Duodenal mucosa (tissue), 2 donors: Measurements from ENCODE around the gene FAM151B.
A peak's percentile ranks its signal among the peaks of the same experiment; 100 is the strongest.

ENCODE experiments used
- H3K27ac ChIP-seq: one replicate; pipeline ENCODE4 v1.7.0; 2013; ENCODE audit warnings: low read depth, low read length
- H3K27me3 ChIP-seq, 2 donors: one replicate each; pipeline ENCODE4 v1.7.0; 2013; ENCODE audit warnings: low read length in 2 of 2, control low read depth in 1 of 2; ENCODE audit not compliant: insufficient read depth in 2 of 2, control insufficient read depth in 1 of 2
- H3K36me3 ChIP-seq, 2 donors: one replicate each; pipeline ENCODE4 v1.7.0; 2013; ENCODE audit warnings: low read length in 2 of 2, control low read depth in 1 of 2; ENCODE audit not compliant: insufficient read depth in 2 of 2, control insufficient read depth in 1 of 2
- H3K4me1 ChIP-seq, 2 donors: one replicate each; pipeline ENCODE4 v1.7.0; 2013; ENCODE audit warnings: low read length in 2 of 2, control low read depth in 1 of 2; ENCODE audit not compliant: insufficient read depth in 2 of 2, control insufficient read depth in 1 of 2
- H3K4me3 ChIP-seq, 2 donors: one replicate each; pipeline ENCODE4 v1.7.0; 2013; ENCODE audit warnings: low read length in 2 of 2, low read depth in 1 of 2
- H3K9ac ChIP-seq, 2 donors: one replicate each; pipeline ENCODE4 v1.7.0; 2013; ENCODE audit warnings: low read length in 2 of 2, low read depth in 1 of 2
- H3K9me3 ChIP-seq, 2 donors: one replicate each; pipeline ENCODE4 v1.7.0; 2013; ENCODE audit warnings: low read length in 2 of 2, control low read depth in 1 of 2; ENCODE audit not compliant: control insufficient read depth in 1 of 2

FAM151B gene

GRCh38 chr5:80559244-80559643 lies 71.3 kb downstream of the FAM151B start:
- Histone ChIP-seq H3K27me3 (peaks cover 6 to 22% of the 10 kb centered on the region in 2 donors), H3K9me3 (no peaks in the 10 kb centered on the region), H3K9ac (no peak overlapping the region), H3K27ac (no peak overlapping the region), H3K4me1 (no peaks in the 10 kb centered on the region), H3K36me3 (no peaks in the 10 kb centered on the region), H3K4me3 (no peak overlapping the region)

GRCh38 chr5:80565330-80565729 lies 77.4 kb downstream of the FAM151B start:
- Histone ChIP-seq H3K4me1 (peaks cover 0 to 5% of the 10 kb centered on the region in 2 donors), H3K4me3 (no peak overlapping the region), H3K9me3 (no peaks in the 10 kb centered on the region), H3K27me3 (peaks cover 25 to 30% of the 10 kb centered on the region in 2 donors), H3K9ac (no peak overlapping the region), H3K27ac (no peak overlapping the region), H3K36me3 (no peaks in the 10 kb centered on the region)

- H3K4me3 ChIP-seq, result no peak overlapping the region
- H3K27me3 ChIP-seq, result peaks cover 39 to 44% of the 10 kb centered on the region in 2 donors
Measured at GRCh38 chr5:80566711-80567259, 78.9 kb downstream of the FAM151B start.

GRCh38 chr5:80568251-80568650 lies 80.4 kb downstream of the FAM151B start:
- Histone ChIP-seq H3K4me3 (no peak overlapping the region), H3K36me3 (no peaks in the 10 kb centered on the region), H3K4me1 (peaks cover 0 to 5% of the 10 kb centered on the region in 2 donors), H3K9ac (no peak overlapping the region), H3K27me3 (peaks cover 44 to 55% of the 10 kb centered on the region in 2 donors), H3K9me3 (no peaks in the 10 kb centered on the region), H3K27ac (no peak overlapping the region)

More at GRCh38 chr5:80566711-80567259, 78.9 kb downstream of the FAM151B start:
- H3K36me3 ChIP-seq, result no peaks in the 10 kb centered on the region
- no peaks in the 10 kb centered on the region for H3K9me3 ChIP-seq
- H3K4me1 ChIP-seq, result peaks cover 0 to 5% of the 10 kb centered on the region in 2 donors
- no peak overlapping the region for H3K9ac ChIP-seq
- no peak overlapping the region for H3K27ac ChIP-seq

GRCh38 chr5:80569086-80569960 lies 81.4 kb downstream of the FAM151B start:
- no peaks in the 10 kb centered on the region for H3K9me3 ChIP-seq
- H3K4me3 ChIP-seq, result peak overlapping the region; percentile 43 to 55
- H3K9ac ChIP-seq, result no peak overlapping the region
- no peak overlapping the region for H3K27ac ChIP-seq
- peaks cover 0 to 5% of the 10 kb centered on the region in 2 donors for H3K4me1 ChIP-seq
- H3K27me3 ChIP-seq, result peaks cover 44 to 53% of the 10 kb centered on the region in 2 donors
- H3K36me3 ChIP-seq, result no peaks in the 10 kb centered on the region

- peaks cover 0 to 5% of the 10 kb centered on the region in 2 donors for H3K4me1 ChIP-seq
- H3K9me3 ChIP-seq, result no peaks in the 10 kb centered on the region
- peaks cover 44 to 53% of the 10 kb centered on the region in 2 donors for H3K27me3 ChIP-seq
- peak within 1 kb of the TSS; percentile 43 to 55 for H3K4me3 ChIP-seq
- no peak within 1 kb of the TSS for H3K27ac ChIP-seq
- H3K36me3 ChIP-seq, result no peaks in the 10 kb centered on the region
- no peak within 1 kb of the TSS for H3K9ac ChIP-seq
Measured at GRCh38 chr5:80569961-80570786, 82.3 kb downstream of the FAM151B start, which contains the start of gene ANKRD34B. ANKRD34B (minus strand) TSS chr5:80570280; CDS start chr5:80560019, 10,261 bp downstream.

GRCh38 chr5:80573062-80573461 lies 85.2 kb downstream of the FAM151B start:
- Histone ChIP-seq H3K27ac (no peak overlapping the region), H3K4me3 (no peak overlapping the region), H3K9ac (no peak overlapping the region), H3K9me3 (no peaks in the 10 kb centered on the region), H3K27me3 (peaks cover 37 to 41% of the 10 kb centered on the region in 2 donors), H3K4me1 (peaks cover 0 to 5% of the 10 kb centered on the region in 2 donors), H3K36me3 (no peaks in the 10 kb centered on the region)

- no peaks in the 10 kb centered on the region for H3K9me3 ChIP-seq
- peaks cover 11 to 16% of the 10 kb centered on the region in 2 donors for H3K27me3 ChIP-seq
- H3K9ac ChIP-seq, result no peak overlapping the region
- no peaks in the 10 kb centered on the region for H3K36me3 ChIP-seq
- no peak overlapping the region for H3K4me3 ChIP-seq
- no peaks in the 10 kb centered on the region for H3K4me1 ChIP-seq
- no peak overlapping the region for H3K27ac ChIP-seq
Measured at GRCh38 chr5:80576383-80576782, 88.5 kb downstream of the FAM151B start.

- peaks cover 2 to 5% of the 10 kb centered on the region in 2 donors for H3K27me3 ChIP-seq
- H3K4me1 ChIP-seq, result no peaks in the 10 kb centered on the region
- no peak overlapping the region for H3K9ac ChIP-seq
- no peaks in the 10 kb centered on the region for H3K9me3 ChIP-seq
- no peak overlapping the region for H3K27ac ChIP-seq
- no peaks in the 10 kb centered on the region for H3K36me3 ChIP-seq
- no peak overlapping the region for H3K4me3 ChIP-seq
Measured at GRCh38 chr5:80577707-80578106, 89.8 kb downstream of the FAM151B start.
